GM18951 (cell line): ENCODE results near the gene PRKAG2.
"Not testable (repeated sequence)": the region's sequence is repeated elsewhere in the genome, so short reads cannot be mapped to it uniquely, and the experiment has no call there.

Experiments
- POLR2A ChIP-seq: IDR thresholded peaks from 4 replicates; pipeline ENCODE4 v1.6.1; 2011; ENCODE audit warnings: mild to moderate bottlenecking; ENCODE audit not compliant: insufficient read length, insufficient read depth; ENCODE audit errors: extremely low read depth
- in situ Hi-C: fragments of 300-500 bp; cut with MboI; formaldehyde crosslinking; loops from one replicate; pipeline ENCODE4 v1.12.0; 2022; ENCODE audit warnings: low sequenced_read_pairs, mixed read lengths, inconsistent platforms; ENCODE audit not compliant: unreplicated experiment

The PRKAG2 gene

DNA sequence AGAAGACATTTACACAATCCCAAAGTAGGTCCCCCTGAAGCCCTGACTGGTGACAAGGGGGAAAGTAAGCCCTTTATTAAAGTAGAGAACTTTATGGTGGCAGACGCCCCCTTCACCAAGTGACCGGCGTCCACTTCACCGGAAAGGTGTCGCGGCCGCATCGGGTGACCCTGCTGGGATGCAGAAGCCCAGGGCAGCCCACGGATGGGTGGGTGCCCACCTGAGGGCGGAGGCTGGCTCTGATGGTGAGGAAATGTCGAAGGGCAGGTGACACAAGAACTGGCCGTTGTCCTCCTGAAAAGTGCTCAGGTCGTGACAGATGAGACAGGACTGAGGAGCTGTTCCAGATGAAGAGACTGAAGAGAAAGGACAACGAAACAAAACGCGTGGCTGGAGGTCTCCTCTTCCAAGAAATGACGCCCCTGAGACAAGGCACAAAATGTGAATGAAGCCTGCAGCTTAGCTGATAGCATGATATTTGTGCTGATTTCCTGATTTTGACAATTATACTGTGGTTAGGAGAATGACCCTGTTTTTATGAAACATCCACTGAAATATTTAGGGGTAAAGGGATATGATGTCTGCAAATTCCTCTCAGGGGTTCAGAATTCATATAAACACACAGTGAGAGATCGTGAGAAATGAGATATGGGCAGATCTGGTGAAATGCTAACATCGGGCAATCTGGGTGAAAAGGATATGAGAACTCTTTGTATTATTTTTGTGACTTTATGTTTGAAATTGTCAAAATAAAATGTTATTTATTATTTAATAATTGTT, 123.9 kb downstream of the PRKAG2 start:
- TF ChIP-seq POLR2A, result no peak
- in situ Hi-C loops, result no loop called here

DNA sequence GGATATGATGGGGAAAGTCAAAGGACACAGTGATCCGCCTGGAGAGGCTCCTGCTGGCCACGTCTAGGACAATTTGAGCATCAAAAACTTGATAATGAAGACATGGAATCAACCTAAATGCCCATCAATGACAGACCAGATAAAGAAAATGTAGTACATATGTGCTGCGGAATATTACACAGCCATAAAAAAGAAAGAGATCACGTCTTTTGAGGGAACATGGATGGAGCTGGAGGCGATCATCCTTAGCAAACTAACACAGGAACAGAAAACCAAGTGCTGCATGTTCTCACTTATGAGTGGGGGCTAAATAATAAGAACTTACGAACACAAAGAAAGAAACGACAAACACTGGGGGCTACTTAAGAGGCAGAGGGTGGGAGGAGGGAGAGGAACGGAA, 124.9 kb downstream of the PRKAG2 start:
- in situ Hi-C loops, result no loop called here
- no peak for TF ChIP-seq POLR2A

DNA sequence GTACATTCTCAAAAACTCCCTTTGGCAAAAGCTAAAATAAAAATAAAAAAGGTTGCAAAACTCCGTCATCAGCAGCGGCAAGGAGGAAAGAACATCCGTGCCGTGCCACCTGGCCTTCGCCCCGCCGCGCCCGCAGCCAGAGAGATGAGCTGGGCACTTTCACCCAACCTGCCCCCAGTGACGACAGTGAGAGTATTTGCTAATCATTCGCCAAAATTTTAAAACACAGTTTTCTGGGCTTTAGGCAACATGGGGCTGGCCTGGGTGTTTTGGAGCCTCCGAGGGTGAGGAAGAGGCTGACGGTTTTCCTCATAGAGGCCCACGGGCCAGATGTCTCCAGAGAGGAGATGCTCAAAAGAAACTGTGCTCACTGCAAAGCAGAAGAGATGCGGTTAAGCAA, 128.2 kb downstream of the PRKAG2 start:
- no peak for TF ChIP-seq POLR2A
- in situ Hi-C loops, result no loop called here

DNA sequence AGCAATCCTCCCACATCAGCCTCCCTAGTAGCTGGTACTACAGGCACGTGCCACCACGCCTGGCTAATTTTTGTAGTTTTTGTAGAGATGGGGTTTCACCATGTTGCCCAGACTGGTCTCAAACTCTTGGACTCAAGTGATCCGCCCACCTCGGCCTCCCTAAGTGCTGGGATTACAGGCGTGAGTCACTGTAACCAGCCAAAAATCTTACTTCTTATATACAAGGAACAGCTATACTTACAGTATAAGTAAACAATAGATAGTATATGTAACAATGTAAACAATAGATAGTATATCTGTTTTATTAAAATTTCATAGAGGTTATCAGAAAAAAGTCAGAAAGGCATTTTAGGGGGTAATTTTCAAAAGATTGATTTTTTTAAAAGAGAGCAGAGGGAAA, 128.9 kb downstream of the PRKAG2 start:
- in situ Hi-C loops, result not testable (repeated sequence)

DNA sequence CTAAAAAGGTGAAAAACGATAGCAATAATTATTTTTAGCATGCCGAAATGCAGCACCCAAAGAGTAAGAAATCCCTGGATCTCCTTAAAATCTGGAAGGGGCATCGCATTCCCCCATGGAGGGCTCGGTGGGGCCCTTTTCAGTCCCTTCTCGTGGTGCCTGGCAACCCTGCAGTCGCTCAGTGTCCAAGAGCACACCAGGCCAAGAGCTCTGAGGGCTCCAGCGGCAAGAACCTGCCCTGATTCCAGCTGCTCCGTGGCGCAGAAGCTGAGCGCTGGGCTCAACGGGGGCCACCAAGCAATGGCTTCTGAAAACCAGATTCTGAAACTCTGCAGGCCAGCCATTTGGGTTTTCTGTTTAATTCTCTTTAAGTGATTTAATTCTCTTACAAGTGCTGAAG, 131.2 kb downstream of the PRKAG2 start:
- in situ Hi-C loops, result no loop called here

DNA sequence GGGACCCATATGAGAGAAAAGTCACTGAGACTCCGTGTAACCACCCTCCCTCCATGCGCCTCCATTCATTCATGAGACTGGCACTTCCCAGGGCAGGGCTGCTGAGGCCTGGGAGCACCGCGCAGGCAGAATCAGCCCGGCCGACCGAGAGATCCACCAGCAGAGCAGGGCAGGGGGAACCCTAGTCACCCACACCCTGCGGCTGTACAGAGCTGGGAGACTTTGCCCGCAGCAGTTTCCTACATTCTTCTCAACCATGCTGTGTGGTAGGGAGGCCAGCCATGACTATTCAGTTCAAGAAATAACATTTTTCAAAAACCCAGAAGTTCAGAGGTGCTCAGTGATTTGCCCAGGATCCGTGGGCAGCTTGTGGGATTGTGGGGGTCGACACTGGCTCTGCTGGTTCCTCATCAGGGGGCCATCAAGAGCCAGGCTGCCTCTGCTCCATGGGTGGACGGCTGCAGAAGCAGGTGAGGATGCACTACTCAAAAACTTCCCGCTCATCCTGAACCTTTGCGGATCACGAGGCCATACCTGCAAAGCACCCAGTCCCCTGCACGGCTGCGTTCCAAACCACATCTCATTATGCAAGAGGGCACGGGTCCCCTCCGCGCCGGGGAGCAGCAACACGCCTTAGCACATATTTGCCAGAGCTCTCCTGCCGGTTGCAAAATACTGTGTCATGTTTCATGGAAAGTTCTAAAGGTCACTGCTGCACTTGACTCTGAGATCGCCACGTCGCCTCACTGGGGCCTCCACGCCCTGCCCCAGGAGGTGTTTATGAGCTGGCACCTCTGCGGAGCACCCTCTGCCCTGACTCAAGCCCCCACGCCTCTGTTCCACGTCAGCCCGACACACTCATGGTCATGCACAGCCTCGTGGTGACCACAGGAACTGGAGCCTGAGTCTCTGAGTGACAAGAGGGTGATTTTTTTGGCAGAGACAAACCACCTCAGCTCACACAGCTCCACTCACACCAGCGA, 132.0 kb downstream of the PRKAG2 start:
- TF ChIP-seq POLR2A, result no peak
- in situ Hi-C loops, result no loop called here

More for the DNA sequence above, 131.2 kb downstream of the PRKAG2 start:
- no peak for TF ChIP-seq POLR2A

DNA sequence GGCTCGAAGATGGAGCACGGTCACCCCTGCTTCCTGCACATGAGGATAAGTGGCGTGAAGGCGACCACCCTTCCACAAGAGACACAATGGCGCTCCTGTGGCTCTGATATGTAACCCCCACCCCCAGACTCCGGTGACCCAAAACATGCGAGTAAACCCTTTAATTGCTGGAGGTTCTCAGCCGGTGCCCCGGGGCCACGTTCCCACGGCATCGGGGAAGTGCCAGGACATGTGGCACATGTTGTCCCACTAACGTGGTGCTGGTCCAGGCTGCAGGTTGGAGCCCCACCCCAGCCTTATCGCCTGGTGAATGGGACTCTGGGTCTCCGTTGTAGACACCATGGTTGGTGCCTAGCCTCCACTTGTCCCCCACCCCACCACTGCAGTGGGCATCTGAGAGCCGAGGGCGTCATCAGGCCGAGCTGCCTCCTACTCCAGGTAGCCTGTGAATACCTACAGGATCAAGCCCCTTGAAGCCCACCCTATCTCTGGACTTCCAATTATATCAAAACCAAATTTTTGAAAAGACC, 132.8 kb downstream of the PRKAG2 start:
- in situ Hi-C loops, result no loop called here
- no peak for TF ChIP-seq POLR2A

DNA sequence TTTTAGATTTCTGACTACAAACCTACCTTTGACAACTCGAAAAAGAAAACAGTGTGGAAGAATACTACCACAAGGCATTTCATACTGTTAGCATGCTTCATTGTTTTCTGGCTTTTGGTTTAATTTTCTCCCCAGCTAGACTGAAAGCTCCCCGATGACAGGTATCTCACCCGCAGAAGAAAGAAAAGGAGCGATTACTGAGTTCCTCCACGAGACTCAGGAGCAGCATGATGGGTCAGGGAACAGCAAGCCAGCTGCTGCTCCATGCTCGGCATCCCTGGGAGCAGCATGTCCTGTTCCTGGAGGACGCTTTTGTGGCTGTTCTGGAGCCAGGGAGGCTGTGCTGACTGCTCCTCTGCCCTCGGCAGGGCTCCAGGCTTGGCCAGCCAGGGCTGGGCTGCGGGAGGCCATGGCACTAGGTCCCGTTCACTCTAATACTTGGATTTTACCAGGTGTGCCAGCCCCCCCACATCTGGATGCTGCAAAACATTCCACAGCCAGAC, 133.4 kb downstream of the PRKAG2 start:
- no peak for TF ChIP-seq POLR2A
- in situ Hi-C loops, result no loop called here

DNA sequence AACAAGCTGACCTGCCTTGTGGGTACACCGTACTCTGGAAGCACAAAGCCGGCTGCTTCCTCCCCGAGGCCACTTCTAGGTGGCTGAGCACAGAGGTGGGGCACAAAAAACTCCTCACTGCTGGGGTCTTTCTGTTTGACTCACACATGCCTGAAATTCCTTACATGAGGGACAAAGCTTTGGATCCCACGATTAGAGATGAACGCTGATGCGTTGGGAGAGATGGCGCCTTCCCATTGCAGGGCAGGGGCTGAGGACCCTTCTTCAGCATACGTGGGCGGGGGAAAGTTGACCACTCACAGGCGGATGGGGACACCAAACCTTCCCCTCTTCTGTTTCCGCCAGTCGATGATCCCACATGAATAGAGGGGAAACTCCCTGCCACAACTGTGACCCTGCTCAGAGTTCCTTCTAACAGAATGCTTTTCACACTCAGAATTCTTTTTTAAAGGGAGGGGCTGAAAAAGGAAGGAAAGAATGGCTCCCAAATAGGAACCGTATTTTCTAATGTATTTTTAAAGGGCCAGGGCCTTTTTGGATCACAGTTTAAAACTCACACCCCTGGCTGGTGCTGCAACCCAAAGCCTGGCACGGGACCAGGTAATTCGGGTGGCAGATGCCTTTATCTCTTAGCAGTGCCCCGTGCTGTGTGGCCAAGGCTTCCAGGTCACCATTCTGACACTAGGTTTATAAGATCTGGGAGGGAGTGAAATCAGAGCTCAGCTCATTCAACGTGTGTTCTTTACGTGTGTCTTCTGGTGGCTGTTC, 134.0 kb downstream of the PRKAG2 start:
- in situ Hi-C loops, result no loop called here

DNA sequence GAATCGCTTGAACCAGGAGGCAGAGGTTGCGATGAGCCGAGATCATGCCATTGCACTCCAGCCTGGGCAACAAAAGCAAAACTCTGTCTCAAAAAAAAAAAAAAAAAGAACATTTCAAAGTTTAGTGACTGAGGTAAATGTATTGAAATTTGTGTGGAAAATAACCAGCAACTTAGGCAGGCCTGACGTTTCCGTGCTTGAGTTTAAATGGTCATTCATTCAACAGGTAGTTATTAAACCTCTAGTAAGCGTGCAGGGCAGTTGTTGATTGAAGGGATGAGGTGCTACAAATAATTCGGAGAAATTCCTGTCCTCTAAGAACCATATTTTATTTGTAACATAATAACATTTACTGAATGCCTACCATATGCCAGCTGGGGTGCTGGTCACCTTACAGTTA, 135.3 kb downstream of the PRKAG2 start:
- in situ Hi-C loops, result no loop called here

More for the DNA sequence above, 134.0 kb downstream of the PRKAG2 start:
- TF ChIP-seq POLR2A, result no peak

DNA sequence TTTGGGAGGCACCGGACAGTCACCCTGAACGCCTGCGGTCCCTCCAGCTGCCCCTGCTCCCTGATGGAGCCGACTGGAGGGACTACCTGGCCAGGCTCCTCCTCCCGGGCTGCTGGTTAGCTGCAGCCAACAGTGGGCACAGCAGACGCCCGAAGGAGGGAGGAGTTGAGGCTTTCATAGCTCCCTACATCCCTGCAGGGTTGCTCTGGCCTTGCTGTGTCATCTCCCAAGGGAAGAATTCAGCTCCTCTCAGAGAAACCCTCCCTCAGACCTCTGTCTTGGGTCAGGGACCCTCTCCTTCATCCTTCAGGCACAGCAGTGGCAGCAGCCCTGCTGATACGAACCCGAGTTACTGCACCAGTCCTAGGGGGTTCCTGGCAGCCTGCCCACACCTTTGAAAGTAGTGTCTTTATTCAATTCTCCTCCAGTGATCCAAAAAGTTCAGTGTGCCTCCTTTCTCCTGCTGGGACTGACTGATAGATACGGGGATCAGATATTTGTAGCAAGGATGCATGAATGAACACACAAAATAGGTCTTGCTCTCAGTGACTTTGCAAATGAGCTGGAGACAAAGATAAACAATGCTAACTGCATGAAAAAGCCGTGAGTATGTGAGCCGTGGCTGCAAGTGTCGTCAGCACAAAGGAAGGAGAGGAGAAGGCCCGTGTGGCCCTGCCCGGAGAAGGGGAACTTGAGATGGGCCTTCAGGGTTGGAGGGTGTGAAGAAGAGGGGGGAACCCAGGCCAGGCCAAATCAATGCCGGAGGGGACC, 136.6 kb downstream of the PRKAG2 start:
- in situ Hi-C loops, result no loop called here
- TF ChIP-seq POLR2A, result no peak

More for the DNA sequence above, 135.3 kb downstream of the PRKAG2 start:
- no peak for TF ChIP-seq POLR2A

DNA sequence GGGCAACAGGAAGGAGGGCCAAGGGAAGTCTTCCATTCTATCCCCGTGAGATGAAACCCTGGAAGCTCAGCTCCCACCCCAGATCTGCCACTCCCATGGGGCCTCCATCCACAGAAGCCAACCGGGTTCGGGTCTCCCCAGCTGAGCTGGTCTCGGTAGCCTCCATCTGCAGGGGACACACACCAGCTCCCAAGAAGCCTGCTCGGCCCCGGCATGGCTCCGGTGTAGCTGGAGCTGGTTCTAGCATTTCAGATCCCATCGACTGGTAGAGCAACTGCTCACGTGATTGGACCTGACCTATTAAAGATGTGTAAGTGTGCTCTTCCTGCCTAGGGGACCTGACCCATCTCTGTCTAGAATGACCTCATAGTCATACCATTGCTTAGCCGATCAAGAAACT, 138.0 kb downstream of the PRKAG2 start:
- no peak for TF ChIP-seq POLR2A
- in situ Hi-C loops, result no loop called here
